ENCODE data around the gene WDR7.

The WDR7 gene

GRCh38 chr18:56658261-56658660, 7.1 kb downstream of the WDR7 start:
- no peak for DNase-seq

GRCh38 chr18:56659111-56659510, 8.0 kb downstream of the WDR7 start:
- DNase-seq: no peak

- no peak for DNase-seq
These were observed 9.5 kb downstream of the WDR7 start for GRCh38 chr18:56660655-56661054.

GRCh38 chr18:56661360-56662062, 10.4 kb downstream of the WDR7 start:
- no peak for DNase-seq

- no peak for DNase-seq
These were observed 10.9 kb downstream of the WDR7 start for GRCh38 chr18:56662063-56662408.

GRCh38 chr18:56662502-56662901, 11.3 kb downstream of the WDR7 start:
- no peak for DNase-seq

GRCh38 chr18:56662902-56663301, 11.7 kb downstream of the WDR7 start:
- no peak for DNase-seq

GRCh38 chr18:56672391-56672790, 21.2 kb downstream of the WDR7 start:
- no peak for DNase-seq

GRCh38 chr18:56672981-56673380, 21.8 kb downstream of the WDR7 start:
- DNase-seq: no peak

GRCh38 chr18:56676639-56677038, 25.5 kb downstream of the WDR7 start:
- no peak for DNase-seq

- no peak for DNase-seq
These were observed 27.8 kb downstream of the WDR7 start for GRCh38 chr18:56678836-56679565.

GRCh38 chr18:56684277-56684676, 33.1 kb downstream of the WDR7 start:
- no peak for DNase-seq

- DNase-seq: no peak
These were observed 40.4 kb downstream of the WDR7 start for GRCh38 chr18:56691530-56691929.

GRCh38 chr18:56696966-56697365, 45.8 kb downstream of the WDR7 start:
- DNase-seq: no peak

- DNase-seq: peak; percentile 7
These were observed 51.8 kb downstream of the WDR7 start for GRCh38 chr18:56702946-56703345.

GRCh38 chr18:56709463-56709862, 58.3 kb downstream of the WDR7 start:
- no peak for DNase-seq

- DNase-seq: no peak
These were observed 60.7 kb downstream of the WDR7 start for GRCh38 chr18:56711708-56712445.

GRCh38 chr18:56712761-56713160, 61.6 kb downstream of the WDR7 start:
- peak; percentile 25 for DNase-seq

- no peak for DNase-seq
These were observed 64.0 kb downstream of the WDR7 start for GRCh38 chr18:56715121-56715520.

- DNase-seq: no peak
These were observed 65.6 kb downstream of the WDR7 start for GRCh38 chr18:56716692-56717146.

GRCh38 chr18:56721031-56721430, 69.9 kb downstream of the WDR7 start:
- DNase-seq: no peak

GRCh38 chr18:56721491-56721890, 70.3 kb downstream of the WDR7 start:
- no peak for DNase-seq

GRCh38 chr18:56722518-56722917, 71.4 kb downstream of the WDR7 start:
- DNase-seq: no peak

GRCh38 chr18:56723068-56723467, 71.9 kb downstream of the WDR7 start:
- DNase-seq: no peak

Data from DMS79 treated with DMSO at 0.1 percent for 48 hours (cell line).